ENCODE measurements around the gene PMS1. TPM values are rescaled to one million over a fixed set of nuclear protein-coding genes. Genes with fewer than 3 reads are reported as not detected.
A peak's percentile ranks its signal among the peaks of the same experiment; 100 is the strongest.

Gene PMS1
- total and polyA plus RNA-seq, 12 donors = 4.1 to 17.3 (median 11.5) TPM

DNA sequence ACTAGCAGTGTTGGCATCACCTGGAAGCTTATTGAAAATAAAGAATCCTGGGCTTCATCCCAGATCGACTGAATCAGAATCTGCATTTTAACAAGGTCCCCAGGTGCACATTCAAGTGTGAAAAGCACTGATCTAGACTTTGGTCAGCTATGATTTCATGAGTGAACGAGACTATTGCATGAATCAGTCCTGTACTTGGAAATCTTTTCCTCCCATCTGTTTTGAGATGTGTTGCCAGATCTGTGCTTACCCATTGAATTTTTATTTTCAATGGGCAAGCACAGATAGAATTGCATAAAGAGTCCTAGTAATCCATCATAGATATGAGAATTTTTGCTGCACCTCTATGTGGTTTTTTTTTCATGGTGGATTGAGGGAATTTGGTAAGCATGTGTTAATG is 64.0 kb downstream of the PMS1 start:
- DNase-seq (no peak), ATAC-seq (no peak)
- no peak for TF ChIP-seq CTCF (IDR thresholded peaks at IDR 0.05)
- intact Hi-C loops (cut with DNase I) = no loop called here
- peak overlapping the region in 1 of 10 donors; percentile 11 for H3K27ac ChIP-seq
- WGBS, 2 donors = 95 to 97% methylated on average over 2 of the region's 2 CpGs
- H3K27me3 ChIP-seq = no peaks in the 10 kb centered on the region
- no peak overlapping the region for H3K4me3 ChIP-seq
- H3K4me1 ChIP-seq = no peaks in the 10 kb centered on the region
- peaks cover 0 to 67% (median 7%) of the 10 kb centered on the region in 9 donors for H3K36me3 ChIP-seq
- H3K9me3 ChIP-seq = no peaks in the 10 kb centered on the region

DNA sequence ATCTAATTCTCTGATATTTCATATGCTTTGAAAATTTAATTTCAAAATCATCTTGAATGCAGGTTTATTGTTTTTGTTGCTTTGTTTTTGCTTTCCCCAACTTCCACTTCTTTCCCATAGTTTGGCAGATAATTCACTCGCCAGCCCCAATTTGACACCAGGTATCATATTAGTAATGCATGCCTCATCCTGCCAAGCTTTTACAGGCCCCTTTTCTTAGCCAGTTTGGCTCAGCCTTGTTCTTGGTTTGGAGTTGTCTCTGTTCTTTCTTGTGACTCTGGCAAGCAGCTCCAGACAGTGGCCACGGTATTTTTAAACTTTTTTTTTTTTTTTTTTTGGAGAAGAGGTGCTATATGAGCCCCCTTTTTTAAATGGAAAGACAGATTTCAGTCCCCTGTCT is 65.3 kb downstream of the PMS1 start:
- TF ChIP-seq CTCF (IDR thresholded peaks at IDR 0.05) = no peak
- H3K36me3 ChIP-seq = peaks cover 0 to 69% (median 7%) of the 10 kb centered on the region in 9 donors
- H3K4me3 ChIP-seq = no peak overlapping the region
- H3K27ac ChIP-seq = peak overlapping the region in 1 of 10 donors; percentile 16
- H3K4me1 ChIP-seq = no peaks in the 10 kb centered on the region
- H3K9me3 ChIP-seq = no peaks in the 10 kb centered on the region
- WGBS, 2 donors = 92 to 96% methylated on average over 2 of the region's 2 CpGs
- ATAC-seq (peak in 1 of 8 donors; percentile 36), DNase-seq (no peak)
- H3K27me3 ChIP-seq = no peaks in the 10 kb centered on the region
- intact Hi-C loops (cut with DNase I) = no loop called here

GRCh38 chr2:189851174-189851826 is 67.0 kb downstream of the PMS1 start:
- ATAC-seq (no peak), DNase-seq (no peak)
- no peak overlapping the region for H3K27ac ChIP-seq
- H3K4me1 ChIP-seq = no peaks in the 10 kb centered on the region
- no peak overlapping the region for H3K4me3 ChIP-seq
- no peaks in the 10 kb centered on the region for H3K27me3 ChIP-seq
- TF ChIP-seq CTCF (IDR thresholded peaks at IDR 0.05) = no peak
- no peaks in the 10 kb centered on the region for H3K9me3 ChIP-seq
- WGBS, 2 donors = 44 to 61% methylated on average over 1 of the region's 1 CpG
- intact Hi-C loops (cut with DNase I) = no loop called here
- H3K36me3 ChIP-seq = peaks cover 0 to 68% (median 7%) of the 10 kb centered on the region in 9 donors

DNA sequence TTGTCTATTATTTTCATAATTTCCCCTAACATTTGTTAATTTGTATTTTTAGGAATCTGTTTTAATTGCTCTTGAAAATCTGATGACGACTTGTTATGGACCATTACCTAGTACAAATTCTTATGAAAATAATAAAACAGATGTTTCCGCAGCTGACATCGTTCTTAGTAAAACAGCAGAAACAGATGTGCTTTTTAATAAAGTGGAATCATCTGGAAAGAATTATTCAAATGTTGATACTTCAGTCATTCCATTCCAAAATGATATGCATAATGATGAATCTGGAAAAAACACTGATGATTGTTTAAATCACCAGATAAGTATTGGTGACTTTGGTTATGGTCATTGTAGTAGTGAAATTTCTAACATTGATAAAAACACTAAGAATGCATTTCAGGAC is 69.9 kb downstream of the PMS1 start:
- Histone ChIP-seq H3K4me1 (no peaks in the 10 kb centered on the region), H3K36me3 (peaks cover 0 to 51% (median 0%) of the 10 kb centered on the region in 9 donors), H3K27me3 (no peaks in the 10 kb centered on the region), H3K27ac (no peak overlapping the region), H3K9me3 (no peaks in the 10 kb centered on the region), H3K4me3 (no peak overlapping the region)
- 72 to 79% methylated on average over 3 of the region's 3 CpGs for WGBS, 2 donors
- ATAC-seq = peak in 1 of 8 donors; percentile 69
- no peak for TF ChIP-seq CTCF (IDR thresholded peaks at IDR 0.05)
- no peak for DNase-seq
- intact Hi-C loops (cut with DNase I) = no loop called here

Measured in heart right ventricle (tissue), 16 donors.